UCSD-AML1 (cell line): ENCODE measurements around the gene LDB2.
A peak's percentile ranks its signal among the peaks of the same experiment; 100 is the strongest.

Source experiments
- DNase-seq: peaks from one replicate; lab custom pipeline; 2025; ENCODE audit not compliant: unreplicated experiment; lab: John Stamatoyannopoulos, UW

LDB2 gene

GRCh38 chr4:16516796-16517439 is 381.5 kb downstream of the LDB2 start:
- DNase-seq, result peak; percentile 15

DNA sequence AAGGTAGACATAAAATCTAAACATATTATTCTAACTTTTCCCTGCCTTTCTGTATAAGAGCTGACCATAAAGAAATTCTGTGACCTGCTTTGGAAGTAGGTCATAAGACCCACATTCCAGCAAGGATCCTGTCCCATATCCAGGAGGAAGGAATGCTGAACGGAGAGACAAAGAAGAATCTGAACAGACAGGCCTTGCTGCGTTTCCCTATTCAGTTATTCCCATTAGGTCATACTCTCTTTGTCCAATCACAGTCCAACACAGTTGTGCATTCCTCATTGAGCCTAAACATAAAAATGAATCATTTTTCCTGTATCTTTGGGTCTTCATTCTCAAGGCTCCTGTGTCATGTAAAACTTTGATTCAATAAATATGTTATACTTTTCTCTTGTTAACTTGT is 384.6 kb downstream of the LDB2 start:
- no peak for DNase-seq

GRCh38 chr4:16508968-16509367 is 389.5 kb downstream of the LDB2 start:
- DNase-seq, result no peak

GRCh38 chr4:16505726-16506125 is 392.7 kb downstream of the LDB2 start:
- no peak for DNase-seq

GRCh38 chr4:16505267-16505666 is 393.2 kb downstream of the LDB2 start:
- no peak for DNase-seq

DNA sequence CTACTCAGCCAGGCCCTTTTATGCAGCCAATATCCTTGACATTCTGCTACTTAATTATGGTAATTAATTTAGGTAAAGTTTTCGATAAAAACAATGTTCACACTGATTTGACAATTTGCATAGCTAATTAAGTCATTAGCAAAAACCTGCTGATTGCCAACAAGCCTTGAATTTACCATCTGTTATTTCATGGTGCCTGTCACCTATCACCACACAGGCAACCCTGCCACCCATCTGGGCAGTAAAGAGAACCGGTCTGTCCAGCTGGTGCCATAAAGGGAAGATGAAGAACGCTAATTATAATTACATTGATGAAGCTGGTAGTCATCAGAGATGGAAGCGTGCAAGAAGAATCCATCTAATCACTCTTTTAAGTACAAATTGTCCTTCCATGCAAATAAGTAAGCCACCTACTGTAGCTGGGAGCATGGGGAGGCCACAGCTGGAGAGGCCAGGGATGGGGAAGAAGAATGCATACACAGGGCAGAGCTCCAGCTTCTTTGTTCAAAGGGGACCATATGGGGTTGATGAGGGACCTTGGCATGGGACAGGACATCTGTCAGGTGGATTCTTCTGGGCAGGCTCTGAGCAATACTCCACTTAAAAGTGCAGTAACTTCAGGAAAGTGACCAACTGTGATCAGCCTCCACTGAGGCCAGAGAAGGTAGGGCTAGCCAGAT is 394.9 kb downstream of the LDB2 start:
- no peak for DNase-seq

DNA sequence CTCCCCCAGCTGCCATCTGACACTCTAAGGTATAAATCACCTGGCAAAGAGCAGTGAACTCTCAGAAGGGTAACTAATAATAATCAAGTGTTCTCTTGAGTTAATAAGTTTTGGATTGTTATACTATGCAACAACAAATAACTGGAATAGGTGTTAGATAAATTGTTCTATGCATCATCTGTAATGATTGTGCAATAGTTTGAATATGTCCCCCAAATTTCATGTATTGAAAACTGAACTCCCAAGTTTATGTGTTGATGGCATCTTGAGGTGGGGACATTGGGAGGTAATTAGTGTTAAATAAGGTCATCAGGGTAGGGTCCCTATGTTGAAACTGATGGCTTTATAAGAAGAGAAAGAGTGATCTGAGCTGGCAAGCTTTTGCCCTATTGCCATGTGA is 399.5 kb downstream of the LDB2 start:
- no peak for DNase-seq

- DNase-seq, result no peak
Observed at GRCh38 chr4:16496501-16496900, 401.9 kb downstream of the LDB2 start.

DNA sequence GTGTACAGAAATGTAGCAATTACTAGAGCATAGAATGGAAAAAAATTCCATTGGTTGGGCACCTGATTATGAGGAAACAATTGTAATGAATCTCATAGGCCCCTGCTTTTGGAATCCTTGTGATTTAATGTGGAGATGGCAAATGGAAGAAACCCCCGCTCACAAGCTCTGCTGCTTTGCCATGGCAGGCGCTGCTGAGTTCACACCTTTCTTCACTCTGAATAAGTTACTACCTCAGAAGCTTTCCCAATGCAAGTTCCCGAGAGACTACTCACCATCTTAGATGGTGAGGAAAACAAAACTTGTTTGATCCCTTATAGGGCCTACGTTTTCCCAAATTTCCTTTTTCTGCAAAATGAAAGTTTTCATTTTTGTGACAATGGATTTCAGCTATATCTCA is 405.6 kb downstream of the LDB2 start:
- DNase-seq, result no peak

DNA sequence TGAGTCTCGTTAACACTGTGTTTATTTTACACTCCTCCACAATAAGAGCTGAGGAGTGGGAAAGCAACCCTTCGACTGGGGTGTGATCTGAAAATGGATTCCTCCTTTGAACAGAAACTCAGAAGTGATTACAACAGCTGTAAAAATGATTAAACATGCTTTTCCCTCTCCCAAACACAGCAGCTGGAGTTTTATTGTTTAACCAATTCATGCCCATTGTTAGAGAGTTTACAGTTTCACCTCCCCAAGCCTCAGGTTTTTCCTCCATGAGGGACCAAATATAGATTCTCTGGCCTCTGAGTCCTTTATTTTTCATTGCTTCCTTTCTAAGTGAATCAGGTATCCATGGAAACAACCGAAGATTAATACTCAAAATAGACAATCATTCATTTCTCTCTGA is 409.2 kb downstream of the LDB2 start:
- no peak for DNase-seq

- no peak for DNase-seq
Observed at GRCh38 chr4:16488084-16488483, 410.4 kb downstream of the LDB2 start.

- no peak for DNase-seq
Observed at GRCh38 chr4:16484711-16485110, 413.7 kb downstream of the LDB2 start.

DNA sequence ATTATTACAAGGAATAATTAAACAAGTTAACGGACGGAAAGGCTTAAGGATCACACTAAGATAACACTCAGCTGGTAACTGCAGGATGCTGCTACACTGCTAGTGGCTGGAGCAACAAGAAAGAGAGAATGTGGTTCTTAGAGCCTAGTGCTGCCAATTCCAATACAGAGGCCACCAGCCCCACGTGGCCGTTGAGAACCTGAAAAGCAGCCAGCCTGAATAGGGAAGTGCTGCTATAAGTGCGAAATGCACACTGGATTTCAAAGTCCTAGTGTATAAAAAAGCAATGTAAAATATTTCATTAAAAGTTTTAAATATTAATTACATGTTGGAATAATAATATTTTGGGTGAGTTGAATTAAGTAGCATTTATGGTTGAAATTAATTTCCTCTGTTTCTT is 414.9 kb downstream of the LDB2 start:
- DNase-seq, result no peak

GRCh38 chr4:16480011-16480410 is 418.4 kb downstream of the LDB2 start:
- no peak for DNase-seq

DNA sequence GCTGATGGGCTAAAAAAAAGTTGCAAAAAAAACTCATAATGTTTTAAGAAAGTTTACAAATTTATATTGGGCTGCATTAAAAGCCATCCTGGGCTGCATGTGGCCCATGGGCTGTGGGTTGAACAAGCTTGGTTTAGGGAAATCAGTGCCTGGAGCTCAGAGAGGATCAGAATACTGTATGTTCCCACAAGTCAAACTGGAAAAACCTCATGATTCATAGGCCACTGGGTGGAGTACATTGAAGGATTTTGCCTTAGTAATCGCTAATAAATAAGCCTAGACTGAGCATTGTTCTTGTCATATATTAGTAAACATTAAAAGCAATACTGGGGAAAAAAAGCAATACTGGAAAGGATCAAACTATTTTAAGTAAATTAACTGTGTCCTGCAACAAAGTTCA is 425.9 kb downstream of the LDB2 start:
- DNase-seq, result no peak

DNA sequence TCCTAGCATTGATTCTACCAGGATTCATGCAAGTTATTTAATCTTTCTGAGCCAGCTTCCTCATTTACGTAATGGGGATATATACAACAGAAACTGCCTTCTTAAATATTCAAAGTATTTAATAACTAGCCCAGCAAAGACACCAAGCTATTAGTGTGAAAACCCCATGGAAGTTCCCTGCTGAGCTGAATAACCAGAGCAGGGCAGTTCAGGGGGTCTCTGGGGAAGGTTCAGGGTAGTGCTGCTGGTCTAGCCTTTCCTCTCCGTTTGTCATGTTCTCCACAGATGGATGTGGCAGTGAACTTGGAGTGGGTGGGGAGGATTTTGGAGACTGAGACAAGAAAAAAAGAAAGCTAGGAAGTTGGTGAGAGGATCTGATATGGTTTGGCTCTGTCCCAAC is 431.4 kb downstream of the LDB2 start:
- no peak for DNase-seq

- no peak for DNase-seq
Observed at GRCh38 chr4:16466581-16466980, 431.9 kb downstream of the LDB2 start.

GRCh38 chr4:16464651-16465050 is 433.8 kb downstream of the LDB2 start:
- DNase-seq, result no peak

DNA sequence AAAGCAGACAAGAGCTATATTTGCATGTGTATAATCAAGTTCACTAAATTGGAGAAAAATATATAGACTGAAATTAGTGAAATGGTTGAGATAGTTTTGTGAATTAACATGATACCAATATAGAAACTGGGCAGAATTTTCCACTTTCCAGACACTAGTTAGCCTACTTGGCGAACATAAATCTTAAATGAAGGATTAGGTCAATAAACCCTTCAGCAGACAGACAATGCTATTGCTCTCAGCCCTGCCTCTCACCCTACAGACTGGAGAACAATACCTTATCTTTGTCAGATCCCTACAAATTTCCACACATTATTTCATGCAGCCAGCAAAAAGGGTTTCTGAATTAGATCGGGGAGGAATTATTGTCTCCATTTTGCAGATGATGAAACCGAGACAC is 435.8 kb downstream of the LDB2 start:
- no peak for DNase-seq

DNA sequence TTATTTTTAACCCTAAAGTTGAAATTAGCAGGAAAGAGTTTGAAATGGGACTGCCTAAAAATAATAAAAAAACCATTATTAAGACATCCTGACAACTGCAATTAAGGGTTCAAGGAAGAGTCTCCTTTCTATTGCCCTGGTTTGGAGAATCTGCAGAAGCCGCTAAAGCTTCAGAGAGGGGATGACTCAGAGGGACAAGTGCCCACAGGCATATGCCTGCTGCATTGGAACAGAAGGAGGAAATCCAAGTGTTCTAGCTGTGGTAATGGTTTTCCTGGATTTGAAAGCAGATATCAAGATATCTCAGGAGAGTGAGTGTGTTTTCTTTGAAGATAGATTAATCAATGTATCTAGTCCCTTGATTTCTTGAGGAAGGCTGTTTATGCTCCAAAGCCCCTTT is 437.1 kb downstream of the LDB2 start:
- no peak for DNase-seq

GRCh38 chr4:16457944-16458343 is 440.5 kb downstream of the LDB2 start:
- DNase-seq, result no peak
